Measurements from ENCODE around the gene UNK. TPM values are rescaled to one million over a fixed set of nuclear protein-coding genes. Genes with fewer than 3 reads are reported as not detected.

UNK gene
- total and polyA plus RNA-seq, 2 of the 13 experiments (the other 11 are each of a cell fraction or from before 2014, with no cell fraction given) = 31.6 to 33.0 TPM

DNA sequence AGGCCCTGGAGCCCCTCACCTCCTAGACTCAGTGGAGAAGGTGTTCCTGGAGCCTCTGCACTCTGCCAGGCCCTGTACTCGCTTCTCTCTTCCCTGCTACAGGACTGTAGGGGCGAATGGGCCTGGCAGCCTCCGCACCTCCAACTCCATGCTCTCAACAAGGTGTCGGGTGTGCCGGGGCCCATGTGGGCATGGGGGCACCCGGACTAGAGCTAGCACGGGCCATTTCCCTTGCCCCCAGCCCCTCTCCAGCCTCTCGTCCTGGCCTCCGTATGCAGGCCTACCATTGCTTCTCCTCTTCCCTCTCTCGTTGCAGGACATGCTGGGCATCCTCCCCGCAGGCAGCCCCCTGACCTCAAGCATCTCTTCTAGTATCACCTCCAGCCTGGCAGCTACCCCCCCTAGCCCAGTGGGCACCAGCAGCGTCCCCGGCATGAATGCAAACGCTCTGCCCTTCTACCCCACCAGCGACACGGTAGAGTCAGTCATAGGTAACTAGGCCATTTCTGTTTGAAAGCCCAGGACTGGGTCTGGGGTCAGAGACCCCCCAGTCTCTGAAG lies 33.8 kb downstream of the UNK start:
- POLR2A ChIA-PET = interaction anchor here (4.4 kb wide), 1 partner anchor 39 kb away, joined by 20 read pairs; a partner anchor contains a TSS

DNA sequence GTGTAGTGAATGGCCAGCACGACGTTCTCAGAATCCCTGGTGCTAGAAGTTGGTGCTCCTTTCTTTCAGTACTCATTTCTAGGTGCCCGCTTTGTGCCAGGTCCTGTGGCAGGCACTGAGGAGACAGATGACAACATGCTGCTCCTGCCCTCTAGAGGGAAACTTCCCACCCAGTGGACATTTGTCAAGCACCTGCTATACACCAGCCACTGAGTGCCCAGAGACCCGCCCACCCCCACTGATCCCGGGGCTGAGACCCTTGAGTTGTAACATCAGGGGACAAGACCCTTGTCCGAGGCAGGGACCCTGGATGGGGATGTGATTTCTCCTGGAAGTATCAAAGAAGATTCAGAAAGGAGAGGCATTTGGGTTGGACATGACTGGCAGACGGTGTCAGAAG lies 34.5 kb downstream of the UNK start:
- H3K9me3 ChIP-seq (ENCODE audit: low read length) = no peaks in the 10 kb centered on the region
- peaks cover 53 to 93% of the 10 kb centered on the region in 2 experiments for H3K36me3 ChIP-seq (replicated peaks in 1 of 2; ENCODE audit: control insufficient read depth in 1 of 2, insufficient read depth in 2 of 2, low read length in 2 of 2)
- H3K4me3 ChIP-seq (replicated peaks in 1 of 3; ENCODE audit: insufficient read depth in 1 of 3, low read depth in 2 of 3, low read length in 3 of 3) = no peak overlapping the region
- no peaks in the 10 kb centered on the region for H3K4me1 ChIP-seq (ENCODE audit: insufficient read depth, low read length)
- H2AFZ ChIP-seq (ENCODE audit: low read length) = no peak overlapping the region
- DNase-seq (ENCODE audit: low spot score) (no peak), ATAC-seq (0 out of 3 replicates have a peak, but pooled peaks have one; percentile 4), FAIRE-seq (no peak)
- H4K20me1 ChIP-seq (ENCODE audit: insufficient read depth, low read length) = no peaks in the 10 kb centered on the region
- no peaks in the 10 kb centered on the region for H3K27me3 ChIP-seq (ENCODE audit: control insufficient read depth in 1 of 2, insufficient read depth in 2 of 2, low read length in 2 of 2)
- 99% methylated on average over 7 of the region's 7 CpGs for WGBS (ENCODE audit: low lambda C conversion rate)
- no peak overlapping the region for H3K27ac ChIP-seq (ENCODE audit: extremely low read length, insufficient read depth, low read length)
- no peak overlapping the region for H3K4me2 ChIP-seq (ENCODE audit: low read depth, low read length)
- CTCF ChIA-PET (ENCODE audit: low intra/inter-chr PET ratio, low total read pairs) = no interaction called here
- TF ChIP-seq, protein P1, sequence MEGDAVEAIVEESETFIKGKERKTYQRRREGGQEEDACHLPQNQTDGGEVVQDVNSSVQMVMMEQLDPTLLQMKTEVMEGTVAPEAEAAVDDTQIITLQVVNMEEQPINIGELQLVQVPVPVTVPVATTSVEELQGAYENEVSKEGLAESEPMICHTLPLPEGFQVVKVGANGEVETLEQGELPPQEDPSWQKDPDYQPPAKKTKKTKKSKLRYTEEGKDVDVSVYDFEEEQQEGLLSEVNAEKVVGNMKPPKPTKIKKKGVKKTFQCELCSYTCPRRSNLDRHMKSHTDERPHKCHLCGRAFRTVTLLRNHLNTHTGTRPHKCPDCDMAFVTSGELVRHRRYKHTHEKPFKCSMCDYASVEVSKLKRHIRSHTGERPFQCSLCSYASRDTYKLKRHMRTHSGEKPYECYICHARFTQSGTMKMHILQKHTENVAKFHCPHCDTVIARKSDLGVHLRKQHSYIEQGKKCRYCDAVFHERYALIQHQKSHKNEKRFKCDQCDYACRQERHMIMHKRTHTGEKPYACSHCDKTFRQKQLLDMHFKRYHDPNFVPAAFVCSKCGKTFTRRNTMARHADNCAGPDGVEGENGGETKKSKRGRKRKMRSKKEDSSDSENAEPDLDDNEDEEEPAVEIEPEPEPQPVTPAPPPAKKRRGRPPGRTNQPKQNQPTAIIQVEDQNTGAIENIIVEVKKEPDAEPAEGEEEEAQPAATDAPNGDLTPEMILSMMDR (CRISPR knock-in tag; IDR thresholded peaks at IDR 0.05) = peak; percentile 20; the same call in 1 of the 2 replicates
- TF ChIP-seq, protein P2, sequence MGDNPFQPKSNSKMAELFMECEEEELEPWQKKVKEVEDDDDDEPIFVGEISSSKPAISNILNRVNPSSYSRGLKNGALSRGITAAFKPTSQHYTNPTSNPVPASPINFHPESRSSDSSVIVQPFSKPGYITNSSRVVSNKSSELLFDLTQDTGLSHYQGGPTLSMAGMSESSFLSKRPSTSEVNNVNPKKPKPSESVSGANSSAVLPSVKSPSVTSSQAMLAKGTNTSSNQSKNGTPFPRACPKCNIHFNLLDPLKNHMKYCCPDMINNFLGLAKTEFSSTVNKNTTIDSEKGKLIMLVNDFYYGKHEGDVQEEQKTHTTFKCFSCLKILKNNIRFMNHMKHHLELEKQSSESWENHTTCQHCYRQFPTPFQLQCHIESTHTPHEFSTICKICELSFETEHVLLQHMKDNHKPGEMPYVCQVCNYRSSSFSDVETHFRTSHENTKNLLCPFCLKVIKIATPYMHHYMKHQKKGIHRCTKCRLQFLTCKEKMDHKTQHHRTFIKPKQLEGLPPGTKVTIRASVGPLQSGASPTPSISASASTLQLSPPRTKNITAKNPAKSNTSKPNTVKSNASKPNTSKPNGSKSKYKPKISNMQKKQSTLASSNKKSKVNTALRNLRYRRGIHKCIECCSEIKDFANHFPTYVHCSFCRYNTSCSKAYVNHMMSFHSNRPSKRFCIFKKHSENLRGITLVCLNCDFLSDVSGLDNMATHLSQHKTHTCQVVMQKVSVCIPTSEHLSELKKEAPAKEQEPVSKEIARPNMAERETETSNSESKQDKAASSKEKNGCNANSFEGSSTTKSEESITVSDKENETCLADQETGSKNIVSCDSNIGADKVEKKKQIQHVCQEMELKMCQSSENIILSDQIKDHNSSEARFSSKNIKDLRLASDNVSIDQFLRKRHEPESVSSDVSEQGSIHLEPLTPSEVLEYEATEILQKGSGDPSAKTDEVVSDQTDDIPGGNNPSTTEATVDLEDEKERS (CRISPR knock-in tag; IDR thresholded peaks at IDR 0.05) = no peak
- TF ChIP-seq SNAI1 (CRISPR knock-in tag; IDR thresholded peaks at IDR 0.05; ENCODE audit: borderline replicate concordance) = no peak
- no peak overlapping the region for H3K9ac ChIP-seq (ENCODE audit: insufficient read depth, low read depth, low read length)
- in situ Hi-C loops (cut with HindIII; ENCODE audit: extremely low pct_ligation_motif_present, low pct_unique_long_range_greater_than_20kb) (no loop called here), intact Hi-C loops (cut with micrococcal nuclease; ENCODE audit: unreplicated experiment) (no loop called here)
- no peaks in the 10 kb centered on the region for H3K79me2 ChIP-seq (ENCODE audit: insufficient read depth, low read length)
- no TSS peak for BruUV-seq (replicated peaks)
- POLR2A ChIA-PET = no interaction called here

More for the DNA sequence above, 33.8 kb downstream of the UNK start:
- H3K27ac ChIP-seq (ENCODE audit: extremely low read length, insufficient read depth, low read length) = no peak overlapping the region
- no peak overlapping the region for H3K9ac ChIP-seq (ENCODE audit: insufficient read depth, low read depth, low read length)
- 98% methylated on average over 16 of the region's 16 CpGs for WGBS (ENCODE audit: low lambda C conversion rate)
- H3K4me1 ChIP-seq (ENCODE audit: insufficient read depth, low read length) = no peaks in the 10 kb centered on the region
- BruUV-seq (replicated peaks) = no TSS peak
- H3K27me3 ChIP-seq (ENCODE audit: control insufficient read depth in 1 of 2, insufficient read depth in 2 of 2, low read length in 2 of 2) = no peaks in the 10 kb centered on the region
- no peaks in the 10 kb centered on the region for H4K20me1 ChIP-seq (ENCODE audit: insufficient read depth, low read length)
- no peak overlapping the region for H2AFZ ChIP-seq (ENCODE audit: low read length)
- H3K9me3 ChIP-seq (ENCODE audit: low read length) = no peaks in the 10 kb centered on the region
- H3K36me3 ChIP-seq (replicated peaks in 1 of 2; ENCODE audit: control insufficient read depth in 1 of 2, insufficient read depth in 2 of 2, low read length in 2 of 2) = peaks cover 57 to 93% of the 10 kb centered on the region in 2 experiments
- H3K4me2 ChIP-seq (ENCODE audit: low read depth, low read length) = no peak overlapping the region
- intact Hi-C loops (cut with micrococcal nuclease; ENCODE audit: unreplicated experiment) (no loop called here), in situ Hi-C loops (cut with HindIII; ENCODE audit: extremely low pct_ligation_motif_present, low pct_unique_long_range_greater_than_20kb) (no loop called here)
- DNase-seq (ENCODE audit: low spot score) (no peak), ATAC-seq (no peak), FAIRE-seq (no peak)
- H3K79me2 ChIP-seq (ENCODE audit: insufficient read depth, low read length) = no peaks in the 10 kb centered on the region
- no peak overlapping the region for H3K4me3 ChIP-seq (replicated peaks in 1 of 3; ENCODE audit: insufficient read depth in 1 of 3, low read depth in 2 of 3, low read length in 3 of 3)
- TF ChIP-seq AGO2 (optimal IDR thresholded peaks at IDR 0.05; ENCODE audit: low read depth, low read length) (peak; percentile 39), ZNF33B (CRISPR knock-in tag; IDR thresholded peaks at IDR 0.05) (no peak)
- CTCF ChIA-PET (ENCODE audit: low intra/inter-chr PET ratio, low total read pairs) = no interaction called here

Measured in HepG2 (cell line).